ENCODE results near the gene CNTN1. TPM values are rescaled to one million over a fixed set of nuclear protein-coding genes. Genes with fewer than 3 reads are reported as not detected.

CNTN1 gene
- total RNA-seq, 1 experiment from 2014 or later = 6.5 TPM

DNA sequence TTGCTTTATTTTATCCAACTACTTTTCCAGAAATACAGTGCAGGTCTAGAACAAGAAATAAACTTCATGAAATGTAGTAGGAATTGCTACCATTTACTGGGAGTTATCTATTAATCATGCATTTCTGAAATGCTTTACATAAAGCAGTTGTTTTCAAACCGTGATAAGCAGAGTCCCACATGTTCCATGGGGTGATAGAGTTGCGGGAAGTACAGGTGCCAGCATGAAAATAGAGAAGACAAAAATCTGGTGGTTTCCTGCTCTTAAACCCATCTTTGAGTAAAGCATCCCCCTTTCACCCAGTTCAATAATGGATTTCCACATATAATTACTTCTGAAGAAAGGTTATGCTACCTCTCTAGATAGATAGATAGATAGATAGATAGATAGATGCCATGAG is 372.2 kb downstream of the CNTN1 start:
- H4K91ac ChIP-seq (ENCODE audit: insufficient read length, low read depth, low read length) = no peak overlapping the region
- no peak overlapping the region for H3K14ac ChIP-seq (ENCODE audit: insufficient read depth, low read length)
- H3K79me2 ChIP-seq (ENCODE audit: insufficient read depth, low read length) = no peaks in the 10 kb centered on the region
- no peak overlapping the region for H2AK5ac ChIP-seq (ENCODE audit: insufficient read length, low read length)
- H4K20me1 ChIP-seq (ENCODE audit: control insufficient read depth, insufficient read depth, insufficient read length) = no peaks in the 10 kb centered on the region
- H3K23me2 ChIP-seq (ENCODE audit: insufficient read length, low read depth, low read length, poor library complexity, severe bottlenecking) = no peaks in the 10 kb centered on the region
- no peaks in the 10 kb centered on the region for H3K27me3 Mint-ChIP-seq (ENCODE audit: low read depth)
- no peak overlapping the region for H3K27ac Mint-ChIP-seq
- H3K4me3 Mint-ChIP-seq = no peak overlapping the region
- no peak overlapping the region for H4K5ac ChIP-seq (ENCODE audit: insufficient read length, low read depth, low read length)
- no peak overlapping the region for H3T11ph ChIP-seq (ENCODE audit: low read length)
- H3K36me3 Mint-ChIP-seq (ENCODE audit: insufficient read depth in 1 of 3, low read depth in 3 of 3) = no peaks in the 10 kb centered on the region
- H2BK15ac ChIP-seq (ENCODE audit: low read depth, low read length) = no peak overlapping the region
- TF ChIP-seq CTCF (conservative IDR thresholded peaks at IDR 0.05) = no peak
- 0 out of 2 replicates have a peak, but pooled peaks cover 2% of the 10 kb centered on the region for H3K4me1 ChIP-seq (ENCODE audit: insufficient read depth, low read length)
- no CpG with 5 or more reads among the region's 2 CpGs for WGBS (ENCODE audit: extremely low coverage, insufficient read length, low lambda C conversion rate)
- no peak overlapping the region for H2BK20ac ChIP-seq (ENCODE audit: low read depth, low read length, poor library complexity, severe bottlenecking)
- no peak overlapping the region for H3K56ac ChIP-seq (ENCODE audit: insufficient read length, low read depth, low read length)
- H3K9me3 ChIP-seq (ENCODE audit: control insufficient read depth, low read depth, low read length) = no peaks in the 10 kb centered on the region
- H2BK12ac ChIP-seq (ENCODE audit: insufficient read length, low read depth, low read length) = no peak overlapping the region
- H3K23ac ChIP-seq (ENCODE audit: insufficient read length, low read depth, low read length) = no peak overlapping the region
- no peaks in the 10 kb centered on the region for H3K79me1 ChIP-seq (ENCODE audit: insufficient read depth, low read depth, low read length, poor library complexity, severe bottlenecking)
- H3K27me3 ChIP-seq (ENCODE audit: insufficient read depth, low read length) = no peaks in the 10 kb centered on the region
- H3K27ac ChIP-seq (ENCODE audit: insufficient read length, low read depth, low read length) = no peak overlapping the region
- H3K4me2 ChIP-seq (ENCODE audit: insufficient read depth, insufficient read length, low read length) = no peak overlapping the region
- no peak overlapping the region for H3K4ac ChIP-seq (ENCODE audit: low read depth, low read length)
- no peak overlapping the region for H3K18ac ChIP-seq (ENCODE audit: insufficient read length, low read depth, low read length)
- H3K9ac ChIP-seq (ENCODE audit: extremely low read depth, insufficient read length, low read length) = no peak overlapping the region
- H2BK120ac ChIP-seq (ENCODE audit: low read depth, low read length, poor library complexity, severe bottlenecking) = no peak overlapping the region
- no peak overlapping the region for H4K8ac ChIP-seq (replicated peaks; ENCODE audit: insufficient read length, low read depth, low read length)
- no peak overlapping the region for H2BK5ac ChIP-seq (ENCODE audit: insufficient read length, low read length)
- DNase-seq = no peak
- H3K4me1 Mint-ChIP-seq = peaks cover 2% of the 10 kb centered on the region in 2 experiments; a peak in 2 of 4 replicates
- no peaks in the 10 kb centered on the region for H3K9me3 Mint-ChIP-seq
- H2AFZ ChIP-seq (ENCODE audit: low read length) = no peak overlapping the region

Measured in H9 (cell line).